ENCODE results near the gene BNC2.

BNC2 gene

DNA sequence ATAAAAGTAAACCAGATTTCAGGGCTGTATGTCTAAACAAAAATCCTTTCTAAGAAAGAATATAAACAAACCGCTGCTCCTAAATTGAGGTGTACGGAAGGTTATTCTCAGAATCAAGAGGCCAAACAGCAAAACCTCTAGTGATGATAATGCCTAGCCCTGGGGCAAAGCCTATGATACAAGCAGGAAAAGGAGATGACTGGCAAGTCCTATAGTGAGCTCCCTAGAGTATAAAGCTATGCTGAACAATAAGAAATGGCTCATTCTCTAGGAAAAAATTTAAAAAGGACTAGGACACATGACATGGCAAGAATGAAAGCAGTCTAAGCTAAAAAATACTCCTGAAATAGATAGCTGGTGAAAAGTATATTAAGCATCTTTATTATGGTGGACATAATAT, 187.1 kb downstream of the BNC2 start:
- DNase-seq (ENCODE audit: low read depth, low spot score), result no peak
- TF ChIP-seq, protein P1, sequence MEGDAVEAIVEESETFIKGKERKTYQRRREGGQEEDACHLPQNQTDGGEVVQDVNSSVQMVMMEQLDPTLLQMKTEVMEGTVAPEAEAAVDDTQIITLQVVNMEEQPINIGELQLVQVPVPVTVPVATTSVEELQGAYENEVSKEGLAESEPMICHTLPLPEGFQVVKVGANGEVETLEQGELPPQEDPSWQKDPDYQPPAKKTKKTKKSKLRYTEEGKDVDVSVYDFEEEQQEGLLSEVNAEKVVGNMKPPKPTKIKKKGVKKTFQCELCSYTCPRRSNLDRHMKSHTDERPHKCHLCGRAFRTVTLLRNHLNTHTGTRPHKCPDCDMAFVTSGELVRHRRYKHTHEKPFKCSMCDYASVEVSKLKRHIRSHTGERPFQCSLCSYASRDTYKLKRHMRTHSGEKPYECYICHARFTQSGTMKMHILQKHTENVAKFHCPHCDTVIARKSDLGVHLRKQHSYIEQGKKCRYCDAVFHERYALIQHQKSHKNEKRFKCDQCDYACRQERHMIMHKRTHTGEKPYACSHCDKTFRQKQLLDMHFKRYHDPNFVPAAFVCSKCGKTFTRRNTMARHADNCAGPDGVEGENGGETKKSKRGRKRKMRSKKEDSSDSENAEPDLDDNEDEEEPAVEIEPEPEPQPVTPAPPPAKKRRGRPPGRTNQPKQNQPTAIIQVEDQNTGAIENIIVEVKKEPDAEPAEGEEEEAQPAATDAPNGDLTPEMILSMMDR (IDR thresholded peaks at IDR 0.05; ENCODE audit: insufficient read depth, low read length, missing control alignments), result no peak
- ChIA-PET POLR2A (no interaction called here), CTCF (no interaction called here)
- no peak overlapping the region for H3K4me3 ChIP-seq (ENCODE audit: low read depth, low read length)

- no peak for DNase-seq (ENCODE audit: low read depth, low spot score)
- H3K4me3 ChIP-seq (ENCODE audit: low read depth, low read length), result no peak overlapping the region
- POLR2A ChIA-PET, result no interaction called here
- CTCF ChIA-PET, result interaction anchor here (0.9 to 1.6 kb wide), 3 partner anchors 16 to 55 kb away, joined by 3 to 4 read pairs (median 3); no protein-coding TSS in a partner anchor
- TF ChIP-seq, protein P1 (IDR thresholded peaks at IDR 0.05; ENCODE audit: insufficient read depth, low read length, missing control alignments), result no peak
These were observed 188.2 kb downstream of the BNC2 start for GRCh38 chr9:16682273-16682672.

DNA sequence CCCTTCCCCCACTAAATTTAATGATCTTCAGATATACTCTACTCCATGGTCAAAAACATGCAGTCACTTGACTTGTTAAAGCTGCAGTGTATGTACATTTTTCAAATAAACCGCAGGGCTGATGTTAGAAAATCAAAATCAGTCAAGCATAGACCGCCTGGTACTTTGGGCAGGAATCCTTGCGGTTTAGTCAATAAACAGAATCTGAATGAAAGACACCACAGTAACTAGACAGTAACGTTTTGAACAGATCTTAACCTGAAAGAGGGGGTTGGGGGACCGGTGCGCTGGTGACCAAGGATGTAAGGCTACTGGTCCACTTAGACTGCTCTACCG, 188.8 kb downstream of the BNC2 start:
- TF ChIP-seq, protein P1 (IDR thresholded peaks at IDR 0.05; ENCODE audit: insufficient read depth, low read length, missing control alignments), result no peak
- ChIA-PET POLR2A (no interaction called here), CTCF (interaction anchor here (0.9 to 1.6 kb wide), 3 partner anchors 15 to 54 kb away, joined by 3 to 4 read pairs (median 3); no protein-coding TSS in a partner anchor)
- no peak for DNase-seq (ENCODE audit: low read depth, low spot score)
- H3K4me3 ChIP-seq (ENCODE audit: low read depth, low read length), result no peak overlapping the region

DNA sequence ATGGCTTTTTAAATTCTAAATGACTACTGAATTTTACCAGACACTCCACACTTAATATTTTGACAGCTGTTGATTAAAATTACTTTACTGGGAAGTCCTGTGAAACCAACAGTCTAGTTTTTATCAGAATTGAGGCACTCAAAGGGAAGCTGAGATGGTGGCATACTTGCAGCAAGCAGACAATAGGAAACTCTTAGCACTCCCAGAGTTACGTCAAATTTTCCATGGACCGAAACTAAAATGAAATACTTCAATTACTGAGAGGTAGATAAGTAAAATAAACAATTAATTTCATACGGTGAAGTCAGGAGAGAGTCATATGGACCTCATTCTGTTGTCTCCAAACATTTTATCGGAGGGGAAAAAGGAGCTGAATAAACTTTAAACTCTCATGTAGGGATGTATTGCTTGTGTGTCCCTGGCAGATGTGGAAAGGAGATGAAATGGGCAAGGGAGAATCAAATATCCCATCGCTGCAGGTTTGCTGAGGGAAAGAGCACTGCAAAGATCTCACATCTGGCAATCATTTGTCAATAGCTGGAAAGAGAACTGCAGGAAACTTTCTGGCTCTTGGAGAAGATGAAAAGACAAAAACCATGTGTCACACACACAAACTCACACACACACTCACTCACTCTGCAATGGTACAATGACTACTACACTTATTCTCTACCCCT, 189.4 kb downstream of the BNC2 start:
- CTCF ChIA-PET, result interaction anchor here (1.4 to 1.6 kb wide), 2 partner anchors 15 to 54 kb away, joined by 3 to 4 read pairs; no protein-coding TSS in a partner anchor
- POLR2A ChIA-PET, result no interaction called here
- no peak for DNase-seq (ENCODE audit: low read depth, low spot score)
- TF ChIP-seq, protein P1 (IDR thresholded peaks at IDR 0.05; ENCODE audit: insufficient read depth, low read length, missing control alignments), result no peak
- no peak overlapping the region for H3K4me3 ChIP-seq (ENCODE audit: low read depth, low read length)

GRCh38 chr9:16680541-16680940, 189.9 kb downstream of the BNC2 start:
- ChIA-PET CTCF (interaction anchor here (1.4 kb wide), 1 partner anchor 11 kb away, joined by 4 read pairs; no protein-coding TSS in a partner anchor), POLR2A (no interaction called here)
- TF ChIP-seq, protein P1 (IDR thresholded peaks at IDR 0.05; ENCODE audit: insufficient read depth, low read length, missing control alignments), result no peak
- no peak overlapping the region for H3K4me3 ChIP-seq (ENCODE audit: low read depth, low read length)
- no peak for DNase-seq (ENCODE audit: low read depth, low spot score)

GRCh38 chr9:16679327-16679821, 191.1 kb downstream of the BNC2 start:
- TF ChIP-seq, protein P1 (IDR thresholded peaks at IDR 0.05; ENCODE audit: insufficient read depth, low read length, missing control alignments), result no peak
- DNase-seq (ENCODE audit: low read depth, low spot score), result no peak
- ChIA-PET CTCF (interaction anchor here (1.4 kb wide), 1 partner anchor 9 kb away, joined by 4 read pairs; no protein-coding TSS in a partner anchor), POLR2A (interaction anchor here (0.7 kb wide), 1 partner anchor 25 kb away, joined by 3 read pairs; no protein-coding TSS in a partner anchor)
- no peak overlapping the region for H3K4me3 ChIP-seq (ENCODE audit: low read depth, low read length)

Data from AG04449 (cell line).